AG10803 (cell line): ENCODE data around the gene WASF3.
A peak's percentile ranks its signal among the peaks of the same experiment; 100 is the strongest.

Source experiments
- DNase-seq: peaks from one replicate; pipeline ENCODE4 v3.0.0; 2010; ENCODE audit warnings: low read depth
- H3K4me3 ChIP-seq: 2 replicates; pipeline ENCODE4 v1.5.1; 2011; ENCODE audit warnings: mild to moderate bottlenecking, low read length, control low read depth
- TF ChIP-seq, protein P1 (sequence below): conservative IDR thresholded peaks from 2 replicates; pipeline ENCODE4 v1.5.1; 2011; ENCODE audit warnings: mild to moderate bottlenecking, low read length, control low read depth, inconsistent platforms

The WASF3 gene

DNA sequence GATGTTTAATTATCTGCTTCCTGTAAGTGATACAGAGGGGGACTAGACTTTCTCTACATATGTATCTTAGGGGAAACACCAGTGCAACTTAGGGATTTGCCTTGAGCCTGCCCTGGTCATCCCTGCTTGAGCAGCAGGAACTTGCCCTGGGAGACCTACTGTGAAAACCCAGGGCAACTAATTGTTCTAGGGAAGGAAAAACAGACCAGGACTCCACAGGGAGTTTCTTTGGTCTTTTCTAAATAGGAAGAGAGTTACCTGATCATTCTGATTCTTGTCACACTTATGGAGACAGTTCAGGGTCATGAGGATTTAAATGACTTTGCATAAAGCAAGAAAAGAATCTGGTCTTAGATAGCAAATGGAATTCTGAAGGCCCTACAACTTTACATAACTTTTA is 89.1 kb downstream of the WASF3 start:
- no peak overlapping the region for H3K4me3 ChIP-seq
- no peak for DNase-seq
- TF ChIP-seq, protein P1, sequence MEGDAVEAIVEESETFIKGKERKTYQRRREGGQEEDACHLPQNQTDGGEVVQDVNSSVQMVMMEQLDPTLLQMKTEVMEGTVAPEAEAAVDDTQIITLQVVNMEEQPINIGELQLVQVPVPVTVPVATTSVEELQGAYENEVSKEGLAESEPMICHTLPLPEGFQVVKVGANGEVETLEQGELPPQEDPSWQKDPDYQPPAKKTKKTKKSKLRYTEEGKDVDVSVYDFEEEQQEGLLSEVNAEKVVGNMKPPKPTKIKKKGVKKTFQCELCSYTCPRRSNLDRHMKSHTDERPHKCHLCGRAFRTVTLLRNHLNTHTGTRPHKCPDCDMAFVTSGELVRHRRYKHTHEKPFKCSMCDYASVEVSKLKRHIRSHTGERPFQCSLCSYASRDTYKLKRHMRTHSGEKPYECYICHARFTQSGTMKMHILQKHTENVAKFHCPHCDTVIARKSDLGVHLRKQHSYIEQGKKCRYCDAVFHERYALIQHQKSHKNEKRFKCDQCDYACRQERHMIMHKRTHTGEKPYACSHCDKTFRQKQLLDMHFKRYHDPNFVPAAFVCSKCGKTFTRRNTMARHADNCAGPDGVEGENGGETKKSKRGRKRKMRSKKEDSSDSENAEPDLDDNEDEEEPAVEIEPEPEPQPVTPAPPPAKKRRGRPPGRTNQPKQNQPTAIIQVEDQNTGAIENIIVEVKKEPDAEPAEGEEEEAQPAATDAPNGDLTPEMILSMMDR: no peak

DNA sequence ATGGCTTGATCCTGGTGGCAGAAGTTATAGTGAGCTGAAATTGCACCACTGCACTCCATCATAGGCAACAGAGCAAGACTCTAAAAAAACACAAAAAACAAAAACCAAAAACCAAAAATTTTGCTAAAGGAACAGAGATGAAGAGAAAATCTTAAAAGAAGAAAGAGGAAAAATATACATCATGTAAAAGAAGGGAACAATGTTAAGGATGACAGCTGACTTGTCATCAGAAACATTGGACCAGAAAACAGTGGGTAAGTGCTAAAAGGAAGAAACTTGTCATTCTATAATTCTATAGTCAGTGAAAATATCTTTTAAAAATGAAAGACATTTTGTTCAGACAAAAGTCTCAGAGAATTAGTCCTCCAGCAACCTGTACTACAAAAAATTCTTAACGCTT is 93.8 kb downstream of the WASF3 start:
- TF ChIP-seq, protein P1: no peak
- no peak overlapping the region for H3K4me3 ChIP-seq
- no peak for DNase-seq

DNA sequence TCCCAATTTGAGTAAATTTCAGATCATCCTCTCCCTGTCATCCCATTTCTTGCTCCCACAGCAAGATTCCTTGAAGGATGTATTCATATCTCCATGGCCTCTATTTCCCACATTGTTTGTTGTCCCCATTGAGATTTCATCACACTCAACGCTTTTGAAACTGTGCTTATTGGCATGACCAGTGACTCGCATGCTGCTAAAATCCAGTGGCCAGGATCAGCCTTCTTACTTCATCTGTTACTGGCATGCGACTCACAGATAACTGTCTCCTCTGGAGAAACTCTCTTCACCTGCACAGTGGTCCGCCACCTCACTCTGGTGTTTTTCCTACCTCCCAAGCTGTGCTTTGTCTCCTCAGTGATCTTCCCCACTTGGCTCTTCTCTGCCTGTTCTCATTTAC is 95.8 kb downstream of the WASF3 start:
- no peak overlapping the region for H3K4me3 ChIP-seq
- TF ChIP-seq, protein P1: no peak
- DNase-seq: peak; percentile 66

DNA sequence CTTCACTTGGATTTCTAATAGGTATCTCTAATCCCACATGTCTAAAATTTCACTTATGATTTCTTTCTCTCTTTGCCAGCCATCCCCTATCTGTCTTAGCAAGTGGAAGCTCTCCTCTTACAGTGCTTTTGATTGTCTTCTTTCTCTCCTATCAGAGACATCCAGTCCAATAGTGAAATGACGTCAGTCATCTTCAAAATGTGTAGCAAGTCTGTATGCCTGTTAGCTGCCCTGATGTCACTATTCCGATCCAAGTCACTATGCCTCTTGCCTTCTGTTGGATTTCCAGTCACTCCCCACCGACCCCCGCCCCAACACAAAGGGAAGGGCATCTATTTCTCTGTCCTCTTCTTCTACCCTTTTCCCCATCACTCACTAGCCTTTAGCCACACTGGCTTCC is 96.4 kb downstream of the WASF3 start:
- H3K4me3 ChIP-seq: no peak overlapping the region
- TF ChIP-seq, protein P1: no peak
- DNase-seq: no peak

DNA sequence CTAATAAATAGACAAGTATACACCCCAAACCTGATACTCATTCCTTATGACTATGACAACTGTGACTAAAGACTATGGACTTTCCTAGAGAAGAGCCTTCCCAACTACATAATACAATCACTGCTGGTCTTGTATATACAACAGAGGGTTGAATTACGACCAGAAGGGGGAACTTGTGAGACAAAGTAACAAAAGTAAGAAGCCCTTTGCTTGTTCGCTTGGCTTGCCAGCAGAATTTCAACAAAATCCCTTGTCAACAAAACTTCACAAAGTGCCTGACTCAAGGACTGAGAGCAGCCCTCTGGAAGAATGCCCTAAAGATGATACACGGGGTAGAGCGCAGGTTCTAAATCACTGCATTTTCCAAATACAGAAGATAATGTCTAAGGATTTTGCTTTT is 99.4 kb downstream of the WASF3 start:
- peak; percentile 20 for DNase-seq
- TF ChIP-seq, protein P1: peak; percentile 8
- H3K4me3 ChIP-seq: no peak overlapping the region

DNA sequence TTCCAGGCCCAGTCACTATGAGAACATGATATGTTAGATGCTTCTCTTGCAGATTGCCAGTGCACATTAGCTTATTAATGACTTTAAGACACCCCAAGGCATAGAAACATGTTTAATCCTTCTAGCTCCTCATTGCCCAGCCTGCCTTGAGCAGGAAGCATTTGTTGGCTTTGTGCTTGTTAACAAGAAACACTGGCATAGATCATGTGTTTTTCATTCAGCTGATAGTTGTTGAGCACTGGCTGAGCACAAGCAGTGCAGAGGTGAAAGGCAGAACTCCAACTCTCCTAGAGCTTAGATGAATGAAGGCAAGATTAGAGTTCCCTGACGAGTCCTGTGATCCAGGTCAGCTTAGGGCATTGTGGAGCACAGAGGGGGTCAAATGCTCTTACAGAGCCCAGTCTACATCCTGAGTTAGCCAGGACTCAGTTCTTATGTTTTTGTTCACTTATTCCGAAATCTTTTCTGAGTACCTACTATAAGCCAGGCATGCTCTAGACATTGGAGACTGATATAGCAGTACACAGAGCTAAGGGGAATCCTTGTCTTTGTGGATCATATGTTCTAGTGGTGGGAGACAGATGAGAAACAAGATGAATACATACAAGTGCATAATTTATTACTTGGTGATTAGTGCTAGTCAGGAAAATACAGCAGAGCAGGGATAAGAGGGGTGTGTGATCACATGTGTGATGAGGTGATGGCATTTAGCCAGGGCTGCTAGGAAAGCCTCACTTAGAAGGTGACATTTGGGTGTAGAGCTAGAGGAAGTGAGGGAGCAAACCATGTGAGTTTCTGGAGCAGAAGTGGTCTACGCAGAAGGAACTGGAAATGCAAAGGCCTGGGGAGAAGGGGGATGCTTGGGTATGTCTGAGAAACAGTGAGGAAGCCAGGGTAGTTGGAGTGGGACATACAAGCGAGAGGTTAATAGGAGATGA is 101.2 kb downstream of the WASF3 start:
- no peak overlapping the region for H3K4me3 ChIP-seq
- DNase-seq: no peak

More for the DNA sequence above, 101.2 kb downstream of the WASF3 start:
- TF ChIP-seq, protein P1: no peak
